ENCODE results near the gene HIPK3.

DNA sequence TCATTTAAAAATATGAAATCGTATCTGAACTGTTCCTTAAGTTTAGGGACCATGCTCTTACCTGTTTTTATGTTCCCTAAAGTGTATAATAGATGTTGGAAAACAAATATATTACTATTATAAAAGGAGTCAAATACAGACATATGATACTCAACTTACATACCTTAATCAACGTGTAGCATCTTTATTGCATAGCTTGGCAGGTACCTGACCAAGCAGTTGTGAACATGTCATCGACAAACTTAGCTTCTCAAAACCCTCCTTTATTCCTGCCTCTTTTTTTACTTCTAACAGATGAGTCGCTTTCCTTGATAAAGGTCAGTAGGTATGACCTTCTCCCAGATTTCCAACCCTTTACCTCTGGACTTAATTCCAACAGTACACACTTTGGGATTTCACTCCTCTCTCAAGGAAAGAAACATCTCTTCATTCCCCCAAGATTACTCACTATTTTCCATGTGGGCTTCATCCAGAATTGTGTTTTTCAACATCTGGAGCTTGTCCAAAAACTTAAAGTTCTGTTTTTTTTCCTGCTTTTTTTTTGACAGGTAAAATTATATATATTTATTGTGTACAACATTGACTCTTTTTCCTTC lies 11.9 kb downstream of the HIPK3 start:
- TF ChIP-seq POLR2AphosphoS5 (IDR thresholded peaks at IDR 0.05) = no peak
- no peak for TF ChIP-seq EP300 (IDR thresholded peaks at IDR 0.05)
- TF ChIP-seq, protein P1, sequence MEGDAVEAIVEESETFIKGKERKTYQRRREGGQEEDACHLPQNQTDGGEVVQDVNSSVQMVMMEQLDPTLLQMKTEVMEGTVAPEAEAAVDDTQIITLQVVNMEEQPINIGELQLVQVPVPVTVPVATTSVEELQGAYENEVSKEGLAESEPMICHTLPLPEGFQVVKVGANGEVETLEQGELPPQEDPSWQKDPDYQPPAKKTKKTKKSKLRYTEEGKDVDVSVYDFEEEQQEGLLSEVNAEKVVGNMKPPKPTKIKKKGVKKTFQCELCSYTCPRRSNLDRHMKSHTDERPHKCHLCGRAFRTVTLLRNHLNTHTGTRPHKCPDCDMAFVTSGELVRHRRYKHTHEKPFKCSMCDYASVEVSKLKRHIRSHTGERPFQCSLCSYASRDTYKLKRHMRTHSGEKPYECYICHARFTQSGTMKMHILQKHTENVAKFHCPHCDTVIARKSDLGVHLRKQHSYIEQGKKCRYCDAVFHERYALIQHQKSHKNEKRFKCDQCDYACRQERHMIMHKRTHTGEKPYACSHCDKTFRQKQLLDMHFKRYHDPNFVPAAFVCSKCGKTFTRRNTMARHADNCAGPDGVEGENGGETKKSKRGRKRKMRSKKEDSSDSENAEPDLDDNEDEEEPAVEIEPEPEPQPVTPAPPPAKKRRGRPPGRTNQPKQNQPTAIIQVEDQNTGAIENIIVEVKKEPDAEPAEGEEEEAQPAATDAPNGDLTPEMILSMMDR (IDR thresholded peaks at IDR 0.05) = no peak

All from esophagus muscularis mucosa (tissue), 4 donors.